SU-DHL-6 (cell line): ENCODE data around the gene SUMO2.

Experiments used
- H2AFZ ChIP-seq: fragments of 200-600 bp; sonication (generic); 2 replicates; pipeline ENCODE4 v1.6.1; 2014; ENCODE audit warnings: low read depth, mild to moderate bottlenecking, moderate library complexity, mixed read lengths, antibody characterized with exemption, low read length; ENCODE audit not compliant: severe bottlenecking
- H3F3A ChIP-seq: fragments of 200-600 bp; shearing (Covaris generic); 2 replicates; pipeline ENCODE4 v1.6.0; 2016; ENCODE audit warnings: antibody characterized with exemption, mild to moderate bottlenecking; ENCODE audit not compliant: insufficient read depth
- H3K27ac ChIP-seq: fragments of 200-600 bp; sonication (generic); 2 replicates; pipeline ENCODE4 v1.5.1; 2016; ENCODE audit warnings: low read depth, mild to moderate bottlenecking, low read length, moderate library complexity, mixed read lengths
- H3K27me3 ChIP-seq: fragments of 200-600 bp; sonication (generic), shearing (Covaris generic); 2 replicates; pipeline ENCODE4 v1.6.0; 2014; ENCODE audit warnings: mild to moderate bottlenecking, low read length
- H3K36me3 ChIP-seq: fragments of 200-600 bp; sonication (generic); 2 replicates; pipeline ENCODE4 v1.6.1; 2014; ENCODE audit warnings: mild to moderate bottlenecking, low read length, mixed read lengths
- H3K4me2 ChIP-seq: fragments of 300-600, 200-600 bp; shearing (Covaris generic), sonication (generic); 2 replicates; pipeline ENCODE4 v1.6.0; 2014; ENCODE audit warnings: low read length, low read depth, mild to moderate bottlenecking; ENCODE audit not compliant: poor library complexity, severe bottlenecking
- H3K4me3 ChIP-seq: fragments of 200-600 bp; sonication (generic); 2 replicates; pipeline ENCODE4 v1.5.1; 2014; ENCODE audit warnings: antibody characterized with exemption, low read length, mild to moderate bottlenecking, mixed read lengths; ENCODE audit not compliant: insufficient read depth, poor library complexity, severe bottlenecking
- H3K79me2 ChIP-seq: fragments of 200-600 bp; sonication (generic); 2 replicates; pipeline ENCODE4 v1.6.1; 2014; ENCODE audit warnings: mild to moderate bottlenecking, low read length, moderate library complexity; ENCODE audit not compliant: insufficient read depth
- H3K9ac ChIP-seq: fragments of 200-600 bp; sonication (generic); 2 replicates; pipeline ENCODE4 v1.7.0; 2014; ENCODE audit warnings: mild to moderate bottlenecking, low read length
- H3K9me2 ChIP-seq: fragments of 200-600 bp; sonication (generic); replicated peaks from 2 replicates; pipeline ENCODE4 v1.6.1; 2014; ENCODE audit warnings: low read length; ENCODE audit not compliant: insufficient read depth
- H3K9me3 ChIP-seq: fragments of 200-600 bp; sonication (generic); 2 replicates; pipeline ENCODE4 v1.6.1; 2014; ENCODE audit warnings: low read length, mixed read lengths; ENCODE audit not compliant: insufficient read depth
- H4K20me1 ChIP-seq: fragments of 200-600 bp; sonication (generic); 2 replicates; pipeline ENCODE4 v1.6.1; 2014; ENCODE audit warnings: low read depth, mild to moderate bottlenecking, antibody characterized with exemption, low read length, moderate library complexity, mixed read lengths
- CTCF ChIP-seq: fragments of 200-600 bp; sonication (generic); IDR thresholded peaks from one replicate; pipeline ENCODE4 v1.5.1; 2017; ENCODE audit warnings: antibody characterized with exemption, mild to moderate bottlenecking, low read length, moderate library complexity; ENCODE audit not compliant: insufficient read depth, poor library complexity, severe bottlenecking
- EZH2phosphoT487 ChIP-seq: fragments of 200-600 bp; sonication (generic), shearing (Covaris generic); conservative IDR thresholded peaks from 2 replicates; pipeline ENCODE4 v1.6.1; 2018; ENCODE audit warnings: mild to moderate bottlenecking, antibody characterized with exemption, low read length, moderate library complexity, mixed read lengths

The SUMO2 gene

DNA sequence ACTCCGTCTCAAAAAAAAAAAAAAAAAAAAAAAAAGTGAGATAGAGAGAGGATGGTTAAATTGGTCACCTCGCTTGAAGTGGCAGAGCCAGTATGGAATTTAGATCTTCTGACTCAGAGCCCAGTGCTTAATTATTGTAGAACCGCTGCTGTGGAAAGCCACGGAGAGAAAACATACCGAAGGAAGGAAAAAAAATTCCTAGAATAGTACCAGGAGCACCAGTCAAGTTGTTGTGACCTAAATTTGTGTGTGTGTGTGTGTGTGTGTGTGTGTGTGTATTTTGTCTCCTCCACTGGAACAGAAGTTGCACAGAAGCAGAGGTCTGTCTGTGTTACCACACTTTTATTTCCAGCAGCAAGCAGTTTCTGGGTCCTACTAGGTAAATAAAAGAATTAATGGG, 12.1 kb upstream of the SUMO2 start:
- H3K27me3 ChIP-seq: no peaks in the 10 kb centered on the region
- H3K9me2 ChIP-seq: no peaks in the 10 kb centered on the region
- H3K27ac ChIP-seq: no peak overlapping the region
- no peak overlapping the region for H3K4me3 ChIP-seq
- H3K79me2 ChIP-seq: no peaks in the 10 kb centered on the region
- TF ChIP-seq EZH2phosphoT487 (no peak), CTCF (no peak)
- H3K36me3 ChIP-seq: no peaks in the 10 kb centered on the region
- H3K9me3 ChIP-seq: no peaks in the 10 kb centered on the region
- no peak overlapping the region for H3K9ac ChIP-seq
- H3F3A ChIP-seq: no peaks in the 10 kb centered on the region
- H4K20me1 ChIP-seq: no peaks in the 10 kb centered on the region
- H2AFZ ChIP-seq: no peak overlapping the region
- no peak overlapping the region for H3K4me2 ChIP-seq

GRCh38 chr17:75191584-75191983, 8.8 kb upstream of the SUMO2 start:
- H3K4me3 ChIP-seq: no peak overlapping the region
- H3K79me2 ChIP-seq: no peaks in the 10 kb centered on the region
- no peaks in the 10 kb centered on the region for H3K9me3 ChIP-seq
- H3K9me2 ChIP-seq: no peaks in the 10 kb centered on the region
- no peak overlapping the region for H3K4me2 ChIP-seq
- TF ChIP-seq EZH2phosphoT487: no peak
- H3F3A ChIP-seq: no peaks in the 10 kb centered on the region
- H3K36me3 ChIP-seq: no peaks in the 10 kb centered on the region
- H2AFZ ChIP-seq: no peak overlapping the region
- H4K20me1 ChIP-seq: no peaks in the 10 kb centered on the region
- H3K9ac ChIP-seq: no peak overlapping the region
- no peaks in the 10 kb centered on the region for H3K27me3 ChIP-seq
- no peak overlapping the region for H3K27ac ChIP-seq

GRCh38 chr17:75188614-75189013, 5.9 kb upstream of the SUMO2 start:
- no peak overlapping the region for H2AFZ ChIP-seq
- no peaks in the 10 kb centered on the region for H3K36me3 ChIP-seq
- no peaks in the 10 kb centered on the region for H3K27me3 ChIP-seq
- no peaks in the 10 kb centered on the region for H4K20me1 ChIP-seq
- no peaks in the 10 kb centered on the region for H3K9me3 ChIP-seq
- no peaks in the 10 kb centered on the region for H3F3A ChIP-seq
- no peak overlapping the region for H3K4me3 ChIP-seq
- TF ChIP-seq CTCF (no peak), EZH2phosphoT487 (no peak)
- H3K27ac ChIP-seq: no peak overlapping the region
- no peak overlapping the region for H3K4me2 ChIP-seq
- no peaks in the 10 kb centered on the region for H3K9me2 ChIP-seq
- H3K9ac ChIP-seq: no peak overlapping the region
- H3K79me2 ChIP-seq: no peaks in the 10 kb centered on the region

DNA sequence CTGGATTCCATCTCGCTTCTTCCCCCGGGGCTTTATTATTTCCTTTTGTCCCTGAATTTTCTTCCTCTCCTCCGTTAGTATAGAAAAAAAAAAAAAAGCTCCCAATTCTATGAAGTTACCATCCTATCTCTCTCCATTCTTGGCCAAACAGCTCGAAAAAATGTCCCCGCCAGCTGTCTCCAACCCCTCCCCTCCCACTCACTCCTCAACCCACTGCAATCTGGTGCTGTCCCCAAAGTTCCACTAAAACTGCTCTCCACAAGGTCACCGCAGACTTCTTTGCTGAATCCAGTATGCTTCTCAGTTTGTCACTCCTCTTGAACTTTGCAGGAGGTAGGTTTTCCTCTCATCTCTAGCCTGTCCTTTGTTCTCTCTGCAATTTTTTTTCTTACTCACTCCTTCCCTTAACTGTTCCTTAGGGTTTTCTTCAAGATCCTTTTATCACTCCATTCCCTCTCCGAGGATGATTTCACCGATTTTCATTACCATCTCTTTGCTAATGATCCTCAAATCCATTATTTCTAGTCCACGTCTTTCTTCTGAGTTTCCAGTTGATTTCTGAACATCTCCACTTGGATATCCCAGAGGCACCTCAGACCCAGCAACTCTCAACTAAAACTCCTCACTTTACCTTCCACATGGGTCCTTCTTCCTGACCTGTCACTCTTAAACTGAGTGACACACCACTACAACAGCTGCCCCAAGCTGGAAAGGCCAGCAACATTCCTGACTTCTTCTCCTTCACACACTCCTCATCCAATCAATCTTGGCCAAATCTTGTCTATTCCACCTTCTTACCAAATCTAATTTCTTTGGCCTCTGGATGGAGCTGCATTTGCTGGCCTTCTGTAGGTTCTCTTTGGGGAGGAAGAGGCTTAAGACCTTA, 1.5 kb upstream of the SUMO2 start:
- Histone ChIP-seq H3K9ac (no peak overlapping the region), H3F3A (peaks cover 7% of the 10 kb centered on the region), H3K79me2 (peaks cover 33% of the 10 kb centered on the region), H3K4me2 (no peak overlapping the region), H3K27me3 (no peaks in the 10 kb centered on the region), H3K27ac (no peak overlapping the region), H3K36me3 (peaks cover 8% of the 10 kb centered on the region; the same call in 1 of the 2 replicates), H4K20me1 (peaks cover 6% of the 10 kb centered on the region; the same call in 1 of the 2 replicates), H3K4me3 (no peak overlapping the region), H3K9me3 (no peaks in the 10 kb centered on the region), H2AFZ (no peak overlapping the region), H3K9me2 (no peaks in the 10 kb centered on the region)
- TF ChIP-seq EZH2phosphoT487 (no peak), CTCF (no peak)
